HUES64 (cell line): Measurements from ENCODE around the gene FOXD4L1.
"Not testable (repeated sequence)": the region's sequence is repeated elsewhere in the genome, so short reads cannot be mapped to it uniquely, and the experiment has no call there.

Experiments
- H3K27ac ChIP-seq: 2 replicates; pipeline ENCODE4 v1.7.0; 2013; ENCODE audit warnings: low read depth, low read length, inconsistent platforms
- H3K27me3 ChIP-seq: 2 replicates; pipeline ENCODE4 v1.6.1; 2013; ENCODE audit warnings: mild to moderate bottlenecking, low read length; ENCODE audit not compliant: insufficient read depth
- H3K36me3 ChIP-seq: 2 replicates; pipeline ENCODE4 v1.6.1; 2013; ENCODE audit warnings: mild to moderate bottlenecking, low read length; ENCODE audit not compliant: insufficient read depth
- H3K4me1 ChIP-seq: 2 replicates; pipeline ENCODE4 v1.6.1; 2013; ENCODE audit warnings: mild to moderate bottlenecking, low read length, moderate library complexity; ENCODE audit not compliant: insufficient read depth
- H3K4me3 ChIP-seq: 2 replicates; pipeline ENCODE4 v1.5.1; 2013; ENCODE audit warnings: mild to moderate bottlenecking, low read length, moderate library complexity
- H3K9ac ChIP-seq: 2 replicates; pipeline ENCODE4 v1.6.1; 2013; ENCODE audit warnings: mild to moderate bottlenecking, low read depth, low read length
- H3K9me3 ChIP-seq: 2 replicates; pipeline ENCODE4 v1.6.1; 2013; ENCODE audit warnings: low read depth, low read length; ENCODE audit not compliant: insufficient read depth
- WGBS: fragments of 150-250, 120-280 bp; methylation state at CpG from one replicate; pipeline ENCODE4 v1.1.7; 2013; ENCODE audit warnings: missing lambda C conversion rate; 5-methylcytosine and 5-hydroxymethylcytosine counted together

FOXD4L1 gene

DNA sequence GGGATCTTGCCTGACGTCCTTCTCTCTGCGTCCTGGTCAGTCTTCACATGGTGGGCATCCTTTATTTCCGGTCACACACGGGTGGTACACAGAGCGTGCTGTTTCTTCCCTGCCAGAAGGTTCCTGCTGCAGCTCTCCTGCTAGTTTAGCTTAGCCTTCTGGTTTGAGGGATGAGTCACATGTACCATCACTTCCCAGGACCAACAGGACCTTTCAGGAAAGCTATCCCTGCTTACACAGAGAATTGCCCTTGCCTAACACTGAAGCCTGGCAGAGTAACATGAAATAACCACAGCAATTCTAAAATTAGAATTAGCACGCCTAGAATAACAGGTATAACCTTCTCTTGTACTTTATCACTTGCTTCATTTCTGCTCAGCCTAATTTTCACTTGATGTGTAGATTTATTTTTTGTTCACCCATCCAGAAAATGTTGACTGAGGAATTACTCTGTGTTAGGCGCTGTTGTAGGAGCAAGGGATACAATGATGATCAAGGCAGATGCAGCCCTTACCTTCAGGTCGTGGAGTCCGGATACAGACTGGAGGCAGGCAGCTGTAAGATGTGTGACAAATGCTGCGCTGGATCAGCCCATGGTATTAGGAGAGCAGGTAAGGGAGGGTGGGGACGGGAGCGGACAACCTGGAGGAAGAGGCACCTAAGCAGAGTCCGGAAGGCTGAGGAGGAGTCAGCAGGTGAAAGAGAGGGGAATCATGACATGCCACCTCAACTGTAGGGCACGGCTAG is 9.1 kb downstream of the FOXD4L1 start:
- 29% methylated on average over 8 of the region's 14 CpGs for WGBS
- H3K27me3 ChIP-seq = peaks cover 62% of the 10 kb centered on the region
- not testable (repeated sequence) for H3K4me1 ChIP-seq, H3K9ac ChIP-seq, H3K36me3 ChIP-seq, H3K4me3 ChIP-seq, H3K9me3 ChIP-seq, H3K27ac ChIP-seq

DNA sequence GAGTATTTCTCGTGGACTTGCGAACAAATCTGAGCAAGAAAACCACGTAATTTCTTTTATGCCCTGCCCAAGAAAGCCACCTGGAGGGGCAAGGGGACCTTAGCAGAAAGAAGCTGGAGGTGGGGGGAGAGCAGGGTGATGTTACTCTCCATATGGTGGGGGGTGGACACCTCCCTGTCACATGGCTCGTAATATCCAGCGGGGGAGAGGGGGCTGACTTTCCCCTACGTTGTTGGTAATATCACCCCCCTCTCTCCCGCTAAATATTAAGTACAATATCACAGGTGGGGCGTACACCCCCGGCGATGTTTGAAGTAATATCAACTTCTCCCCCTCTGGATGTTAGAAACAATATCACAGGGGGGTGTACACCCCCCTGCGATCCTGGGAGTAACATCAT is 9.7 kb downstream of the FOXD4L1 start:
- H3K36me3 ChIP-seq, H3K9me3 ChIP-seq, H3K4me3 ChIP-seq, H3K4me1 ChIP-seq, H3K9ac ChIP-seq, H3K27ac ChIP-seq: not testable (repeated sequence)
- WGBS = 28% methylated on average over 2 of the region's 11 CpGs
- peaks cover 56% of the 10 kb centered on the region for H3K27me3 ChIP-seq

DNA sequence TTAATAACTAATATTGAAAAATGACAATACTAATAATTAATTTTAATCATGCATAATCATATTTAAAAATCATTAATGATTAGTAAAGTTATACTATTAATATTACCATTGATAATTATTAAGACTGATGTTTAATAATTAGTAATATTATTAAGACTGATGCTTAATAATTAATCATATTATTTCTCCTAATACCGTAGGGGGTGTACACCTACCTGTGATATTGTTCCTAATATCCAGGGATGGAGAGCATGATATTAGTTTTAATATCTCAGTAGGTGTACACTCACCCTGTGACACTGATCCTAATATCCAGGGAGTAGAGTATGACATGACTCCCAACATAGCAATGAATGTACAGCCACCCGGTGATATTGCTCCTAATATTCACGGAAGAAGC is 12.4 kb downstream of the FOXD4L1 start:
- peaks cover 37% of the 10 kb centered on the region for H3K27me3 ChIP-seq
- not testable (repeated sequence) for H3K36me3 ChIP-seq, H3K4me1 ChIP-seq, H3K4me3 ChIP-seq, H3K9ac ChIP-seq, H3K27ac ChIP-seq, H3K9me3 ChIP-seq
- no CpG with 5 or more reads among the region's 3 CpGs for WGBS

DNA sequence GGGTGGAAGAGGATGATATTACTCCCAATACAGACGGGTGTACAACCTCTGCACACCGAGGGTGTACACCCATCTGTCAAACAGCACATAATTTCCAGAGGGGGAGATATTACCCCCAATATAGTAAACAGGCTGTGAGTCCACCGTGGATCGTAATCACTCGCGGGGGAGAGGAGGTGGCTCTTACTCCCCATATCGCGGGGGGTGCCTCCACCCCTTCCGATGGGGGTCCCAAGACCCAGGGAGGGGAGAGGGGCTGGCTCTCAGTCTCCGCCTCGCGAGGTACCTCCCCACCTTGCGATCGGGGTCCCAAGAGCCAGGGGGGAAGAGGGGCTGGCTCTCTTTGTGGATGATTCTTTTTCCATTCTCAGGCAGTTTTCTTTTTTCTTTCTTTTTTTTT is 13.4 kb downstream of the FOXD4L1 start:
- H3K4me1 ChIP-seq, H3K4me3 ChIP-seq, H3K9ac ChIP-seq, H3K27ac ChIP-seq, H3K36me3 ChIP-seq, H3K9me3 ChIP-seq: not testable (repeated sequence)
- 89% methylated on average over 14 of the region's 14 CpGs for WGBS
- H3K27me3 ChIP-seq = peaks cover 33% of the 10 kb centered on the region

DNA sequence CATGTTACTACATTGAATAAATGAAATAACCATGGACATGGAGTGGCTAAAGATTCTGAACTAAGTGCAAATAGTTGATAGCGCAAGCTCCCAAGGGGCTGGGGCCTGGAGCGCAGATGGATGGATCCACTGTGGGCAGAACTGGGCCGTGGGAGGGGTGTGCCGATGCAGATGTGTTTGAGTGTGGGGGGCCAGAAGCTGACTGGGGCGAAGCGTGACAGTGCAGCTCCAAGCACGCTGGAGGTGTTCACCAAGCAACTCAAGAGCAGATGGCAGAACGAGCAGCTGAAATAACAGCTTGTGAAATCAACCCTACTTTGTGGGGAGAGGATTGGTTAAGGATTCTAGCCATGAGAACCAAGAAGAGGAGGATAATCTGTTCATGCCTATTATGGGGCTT is 17.0 kb downstream of the FOXD4L1 start:
- not testable (repeated sequence) for H3K27me3 ChIP-seq, H3K9ac ChIP-seq, H3K27ac ChIP-seq, H3K4me3 ChIP-seq, H3K36me3 ChIP-seq, H3K4me1 ChIP-seq, H3K9me3 ChIP-seq
- WGBS = 93% methylated on average over 7 of the region's 8 CpGs

DNA sequence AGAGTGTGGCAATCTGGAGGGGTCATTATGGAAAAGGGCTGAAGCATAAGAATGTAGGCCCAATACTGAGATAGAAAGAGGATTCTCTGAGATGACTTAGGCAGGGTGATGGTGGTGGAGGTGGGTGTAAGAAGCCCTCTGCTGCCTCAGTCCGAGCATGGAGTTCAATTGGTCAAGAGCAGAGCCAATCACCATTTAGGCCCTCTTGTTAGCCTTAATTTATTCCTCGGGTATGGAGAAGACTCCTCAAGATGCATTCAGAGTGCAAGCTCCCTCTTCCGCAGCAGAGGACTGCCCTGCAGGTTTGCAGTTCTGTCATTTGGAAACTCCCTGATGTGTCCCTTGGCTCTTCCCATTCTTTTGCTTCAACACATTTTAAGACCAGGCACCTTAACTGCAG is 17.5 kb downstream of the FOXD4L1 start:
- WGBS = 81% methylated on average over 3 of the region's 3 CpGs
- not testable (repeated sequence) for H3K27me3 ChIP-seq, H3K36me3 ChIP-seq, H3K4me3 ChIP-seq, H3K9ac ChIP-seq, H3K4me1 ChIP-seq, H3K9me3 ChIP-seq, H3K27ac ChIP-seq

DNA sequence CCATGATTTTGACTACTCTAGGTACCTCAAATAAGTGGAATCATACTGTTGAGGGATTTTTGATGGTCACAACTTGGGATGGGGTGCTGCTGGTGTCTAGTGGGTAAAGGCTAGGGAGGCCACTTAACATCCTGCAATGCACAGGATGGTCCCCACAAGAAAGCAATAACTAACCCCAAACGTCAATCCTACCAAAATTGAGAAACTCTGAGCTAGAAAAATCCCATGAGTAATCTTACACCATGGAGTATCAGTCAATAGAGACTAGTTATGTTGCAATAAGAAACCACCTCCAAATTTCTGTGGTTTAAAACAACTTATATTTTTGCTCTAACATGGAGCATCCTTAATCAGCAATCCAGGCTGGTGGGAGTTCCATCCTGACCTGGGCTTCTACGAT is 18.6 kb downstream of the FOXD4L1 start:
- not testable (repeated sequence) for H3K9me3 ChIP-seq, H3K9ac ChIP-seq, H3K4me3 ChIP-seq, H3K4me1 ChIP-seq, H3K36me3 ChIP-seq, H3K27ac ChIP-seq, H3K27me3 ChIP-seq
- no CpG with 5 or more reads among the region's 2 CpGs for WGBS

DNA sequence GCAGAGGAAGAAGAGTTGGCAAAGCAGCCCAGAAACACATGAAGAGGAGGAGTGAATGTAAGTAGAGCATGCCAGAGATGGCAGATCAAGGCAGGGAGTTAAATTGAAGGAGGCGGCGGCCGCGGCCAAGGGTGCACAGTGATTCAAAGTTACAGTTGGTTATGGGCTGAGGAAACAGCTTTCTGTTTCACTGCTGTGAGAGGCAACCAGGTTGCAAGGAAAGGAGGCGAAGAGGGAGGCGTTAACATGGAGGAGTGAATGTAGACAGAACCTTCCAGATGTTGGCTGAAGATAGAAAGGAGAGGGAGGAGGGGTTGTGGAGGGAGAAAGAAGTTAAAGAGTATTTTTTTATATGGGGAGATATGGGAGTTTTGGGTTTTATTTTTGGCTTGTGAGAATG is 22.4 kb downstream of the FOXD4L1 start:
- not testable (repeated sequence) for H3K9me3 ChIP-seq, H3K4me3 ChIP-seq, H3K36me3 ChIP-seq, H3K4me1 ChIP-seq, H3K27me3 ChIP-seq, H3K27ac ChIP-seq, H3K9ac ChIP-seq
- 94% methylated on average over 6 of the region's 6 CpGs for WGBS

DNA sequence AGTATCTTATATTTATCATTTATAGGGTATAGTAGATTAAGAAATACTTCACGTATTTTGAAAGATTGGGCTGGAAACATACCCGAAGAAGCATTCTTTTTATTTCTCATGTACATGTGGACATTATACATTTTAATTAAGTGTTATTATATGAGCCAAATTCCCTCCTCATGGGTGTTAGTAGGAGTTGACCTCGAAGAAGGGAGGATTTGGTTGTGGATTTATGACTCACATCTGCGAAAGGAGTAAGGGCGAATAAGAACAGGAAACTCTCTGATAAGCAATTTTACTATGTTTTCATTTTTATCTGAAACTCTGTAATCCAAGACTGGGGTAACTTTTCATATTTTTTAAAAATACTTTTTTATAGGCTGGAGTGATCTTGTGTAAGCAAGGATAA is 23.0 kb downstream of the FOXD4L1 start:
- not testable (repeated sequence) for H3K27ac ChIP-seq, H3K4me1 ChIP-seq, H3K4me3 ChIP-seq, H3K9ac ChIP-seq, H3K27me3 ChIP-seq, H3K36me3 ChIP-seq, H3K9me3 ChIP-seq
- WGBS = no CpG with 5 or more reads among the region's 5 CpGs

DNA sequence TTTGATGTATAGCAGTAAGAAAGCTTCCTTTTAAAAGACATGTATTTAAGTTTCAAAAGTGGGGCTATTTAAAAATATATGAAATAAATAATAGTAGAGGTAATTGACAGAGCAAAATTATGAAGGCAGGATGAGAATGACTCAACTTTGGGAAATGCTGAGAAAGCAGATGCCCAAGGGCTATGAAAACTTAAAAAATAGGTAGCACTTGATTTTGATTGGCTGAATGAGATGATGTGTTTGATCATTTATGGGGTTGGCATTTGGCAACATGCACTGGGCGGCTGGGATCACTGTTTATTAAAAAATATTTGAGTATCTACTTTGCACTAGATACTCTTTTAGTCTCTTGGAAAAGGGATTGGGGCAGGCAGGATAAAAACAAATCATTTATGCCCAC is 26.5 kb downstream of the FOXD4L1 start:
- not testable (repeated sequence) for H3K27ac ChIP-seq, H3K27me3 ChIP-seq, H3K9ac ChIP-seq, H3K4me3 ChIP-seq, H3K9me3 ChIP-seq, H3K4me1 ChIP-seq, H3K36me3 ChIP-seq
- no CpG with 5 or more reads among the region's 1 CpG for WGBS

DNA sequence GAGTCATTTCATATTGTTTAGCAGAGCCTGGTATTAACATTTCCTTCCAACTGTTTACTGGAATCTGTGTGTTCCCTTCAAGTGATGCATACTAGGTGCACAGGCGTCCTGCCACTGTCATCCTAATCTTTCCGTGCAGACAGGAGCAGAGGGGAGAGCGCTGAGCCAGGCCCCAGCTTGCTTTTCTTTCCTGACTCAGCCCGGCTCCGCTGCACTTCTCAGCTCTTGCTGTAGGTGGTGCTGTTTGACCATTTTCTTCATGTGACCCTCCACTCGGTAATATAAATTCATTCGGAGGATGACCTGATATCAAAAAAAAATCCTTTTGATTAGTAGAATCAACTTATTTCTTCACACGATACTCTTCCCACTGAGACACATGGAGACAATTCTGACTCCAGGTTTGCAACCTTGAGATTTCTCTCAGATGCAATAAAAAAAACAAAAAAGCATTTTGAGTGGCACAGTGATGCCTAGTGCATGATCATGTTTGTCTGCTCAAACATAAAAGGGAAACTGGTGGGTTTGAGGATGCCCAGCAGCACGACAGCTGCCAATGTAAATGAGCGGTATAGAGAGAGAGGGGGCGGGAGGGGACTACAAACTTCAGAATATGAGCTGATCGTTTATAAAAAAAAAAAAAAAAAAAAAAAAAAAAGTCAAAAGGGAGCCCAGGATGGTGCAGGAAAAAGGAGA is 29.0 kb downstream of the FOXD4L1 start:
- WGBS = 44% methylated on average over 5 of the region's 12 CpGs

DNA sequence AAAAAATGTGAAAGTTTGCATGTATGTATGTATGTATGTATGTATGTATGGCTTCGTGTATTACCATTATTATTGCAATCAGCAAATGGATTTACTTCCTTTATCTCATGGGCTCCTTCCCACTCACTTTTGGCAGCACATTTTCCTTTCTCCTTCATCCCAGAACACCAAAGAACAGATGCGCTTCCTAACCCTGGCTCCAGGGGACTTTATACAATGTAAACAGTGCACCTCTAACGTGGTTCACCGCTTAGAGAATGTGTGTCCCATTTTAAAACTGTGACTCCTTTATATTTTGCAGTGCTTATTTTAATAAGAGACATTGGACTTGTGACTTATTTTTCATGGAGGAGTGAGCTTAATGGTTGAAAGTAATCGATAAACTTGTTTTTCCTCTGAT is 29.7 kb downstream of the FOXD4L1 start:
- H3K4me3 ChIP-seq, H3K9ac ChIP-seq, H3K4me1 ChIP-seq, H3K9me3 ChIP-seq, H3K36me3 ChIP-seq, H3K27me3 ChIP-seq, H3K27ac ChIP-seq: not testable (repeated sequence)
- WGBS = 79% methylated on average over 1 of the region's 5 CpGs

More for the DNA sequence above, 29.0 kb downstream of the FOXD4L1 start:
- H3K27ac ChIP-seq, H3K4me1 ChIP-seq, H3K27me3 ChIP-seq, H3K9me3 ChIP-seq, H3K4me3 ChIP-seq, H3K36me3 ChIP-seq, H3K9ac ChIP-seq: not testable (repeated sequence)
